Gastroesophageal sphincter (tissue), 3 donors: Measurements from ENCODE around the gene RPGRIP1L.

Experiments used
- CTCF ChIP-seq, 4 experiments: fragments of 200-600 bp in 2 of 4; fragments of 450-650 bp in 2 of 4; sonication (generic) in 1 of 4; IDR thresholded peaks; one replicate each; pipeline ENCODE4 v1.5.1; 2017 to 2019; ENCODE audit warnings: antibody characterized with exemption in 4 of 4, mild to moderate bottlenecking in 2 of 4, moderate library complexity in 2 of 4
- POLR2A ChIP-seq, 2 donors: fragments of 450-650 bp; IDR thresholded peaks; one replicate each; pipeline ENCODE4 v1.6.1; 2017; ENCODE audit warnings: antibody characterized with exemption in 2 of 2, mild to moderate bottlenecking in 2 of 2, moderate library complexity in 1 of 2
- POLR2AphosphoS5 ChIP-seq: sonication (generic); formaldehyde crosslinking; IDR thresholded peaks from one replicate; pipeline ENCODE4 v1.6.1; 2017; ENCODE audit warnings: antibody characterized with exemption

- TF ChIP-seq POLR2A (IDR thresholded peaks at IDR 0.05) (no peak), CTCF (IDR thresholded peaks at IDR 0.05) (no peak), POLR2AphosphoS5 (no peak)
Measured at GRCh38 chr16:53651357-53651756, 52.3 kb downstream of the RPGRIP1L start.
